Measurements from ENCODE around the gene SPINT4. TPM values are rescaled to one million over a fixed set of nuclear protein-coding genes. Genes with fewer than 3 reads are reported as not detected.

SPINT4 gene
- total and polyA plus RNA-seq, 2 of the 8 experiments (the other 6 are each of a cell fraction or from before 2014, with no cell fraction given): not detected

DNA sequence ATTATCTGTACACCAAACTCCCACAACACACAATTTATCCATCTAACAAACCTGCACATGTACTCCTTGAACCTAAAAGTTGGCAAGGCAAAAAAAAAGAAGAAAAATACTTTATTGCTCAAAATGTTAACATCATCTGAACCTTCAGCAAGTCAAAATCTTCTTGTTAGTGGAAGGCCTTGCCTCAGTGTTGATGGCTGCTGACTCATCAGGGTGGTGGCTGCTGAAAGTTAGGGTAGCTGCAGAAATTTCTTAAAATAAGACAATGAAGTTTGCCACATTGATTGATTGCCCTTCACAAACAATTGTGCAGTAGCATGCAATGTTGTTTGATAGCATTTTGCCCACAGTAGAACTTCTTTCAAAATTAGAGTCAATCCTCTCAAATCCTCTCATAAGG is 49.4 kb upstream of the SPINT4 start:
- H4K91ac ChIP-seq (replicated peaks; ENCODE audit: insufficient read length, low read length): no peak overlapping the region
- H2BK20ac ChIP-seq (ENCODE audit: low read length): no peak overlapping the region
- H2BK120ac ChIP-seq (replicated peaks; ENCODE audit: low read depth, low read length): no peak overlapping the region
- no peak overlapping the region for H3K23ac ChIP-seq (ENCODE audit: insufficient read length)
- H3K79me2 ChIP-seq (ENCODE audit: control insufficient read depth in 1 of 2, insufficient read depth in 2 of 2, low read length in 2 of 2): no peaks in the 10 kb centered on the region
- H3K14ac ChIP-seq (ENCODE audit: insufficient read length): no peak overlapping the region
- no peak overlapping the region for H3K27ac ChIP-seq (ENCODE audit: low read depth, low read length)
- no peaks in the 10 kb centered on the region for H3K36me3 ChIP-seq (ENCODE audit: control insufficient read depth in 2 of 4, insufficient read depth in 4 of 4, low read length in 3 of 4)
- H3K4me3 ChIP-seq (ENCODE audit: extremely low read depth in 1 of 4, insufficient read depth in 2 of 4, low read depth in 3 of 4, low read length in 4 of 4): no peak overlapping the region
- no peaks in the 10 kb centered on the region for H3K79me1 ChIP-seq (ENCODE audit: low read depth, low read length)
- H3K4me1 ChIP-seq (replicated peaks in 1 of 4; ENCODE audit: control insufficient read depth in 3 of 4, insufficient read depth in 4 of 4, low read length in 3 of 4): no peaks in the 10 kb centered on the region
- CTCF ChIA-PET (ENCODE audit: partially characterized antibody): interaction anchor here (1.3 to 2.9 kb wide), 2 partner anchors 43 to 98 kb away, joined by 4 to 10 read pairs; partner anchors contain the start of gene WFDC10A
- FAIRE-seq (no peak), DNase-seq (ENCODE audit: low read depth in 1 of 2, low spot score in 2 of 2) (no peak)
- no peak overlapping the region for H2BK5ac ChIP-seq (ENCODE audit: low read depth, low read length)
- no peak overlapping the region for H2BK12ac ChIP-seq (ENCODE audit: low read depth, low read length)
- H3K56ac ChIP-seq (replicated peaks; ENCODE audit: insufficient read length, low read depth, low read length): no peak overlapping the region
- H2AK5ac ChIP-seq (ENCODE audit: low read depth, low read length): no peak overlapping the region
- no peak overlapping the region for H4K8ac ChIP-seq (ENCODE audit: extremely low read depth, insufficient read depth, low read length)
- no peak overlapping the region for H3K4ac ChIP-seq (replicated peaks; ENCODE audit: insufficient read length, low read depth, low read length)
- no peaks in the 10 kb centered on the region for H3K27me3 ChIP-seq (replicated peaks in 1 of 4; ENCODE audit: control insufficient read depth in 3 of 4, extremely low read depth in 1 of 4, insufficient read depth in 3 of 4, low read length in 3 of 4)
- H2AFZ ChIP-seq (ENCODE audit: low read length): no peak overlapping the region
- H3K23me2 ChIP-seq (ENCODE audit: low read depth, low read length): no peaks in the 10 kb centered on the region
- no peak overlapping the region for H4K5ac ChIP-seq (ENCODE audit: insufficient read length, low read depth, low read length)
- POLR2A ChIA-PET (ENCODE audit: partially characterized antibody): no interaction called here
- H3K18ac ChIP-seq (ENCODE audit: extremely low read depth, low read length): no peak overlapping the region
- H3K4me2 ChIP-seq (ENCODE audit: insufficient read depth in 1 of 2, low read depth in 2 of 2, low read length in 2 of 2): no peak overlapping the region
- no peak overlapping the region for H2BK15ac ChIP-seq (ENCODE audit: low read length)
- 0 out of 4 replicates have a peak, but pooled peaks cover 0 to 2% of the 10 kb centered on the region in 2 experiments for H3K9me3 ChIP-seq (ENCODE audit: insufficient read depth in 2 of 2, low read depth in 1 of 2, low read length in 1 of 2)
- H3K9ac ChIP-seq (replicated peaks in 1 of 4; ENCODE audit: extremely low read depth in 1 of 4, low read depth in 3 of 4, low read length in 3 of 4): no peak overlapping the region
- no peaks in the 10 kb centered on the region for H4K20me1 ChIP-seq (replicated peaks in 1 of 2; ENCODE audit: control insufficient read depth in 1 of 2, insufficient read depth in 2 of 2, low read length in 2 of 2)
- TF ChIP-seq SUZ12 (IDR thresholded peaks at IDR 0.05; ENCODE audit: low read length) (no peak), TBP (IDR thresholded peaks at IDR 0.05; ENCODE audit: low read depth, low read length) (no peak), TCF12 (IDR thresholded peaks at IDR 0.05; ENCODE audit: low read depth, low read length) (no peak), RBBP5 (IDR thresholded peaks at IDR 0.05; ENCODE audit: borderline replicate concordance, low read depth, low read length) (no peak), POU5F1 (IDR thresholded peaks at IDR 0.05; ENCODE audit: low read depth, low read length) (no peak), EZH2 (IDR thresholded peaks at IDR 0.05; ENCODE audit: low read depth, low read length, severe bottlenecking) (no peak), TEAD4 (IDR thresholded peaks at IDR 0.05; ENCODE audit: low read depth, low read length) (no peak), SP2 (IDR thresholded peaks at IDR 0.05; ENCODE audit: low read length) (no peak), TAF7 (optimal IDR thresholded peaks at IDR 0.05; ENCODE audit: borderline replicate concordance, low read depth, low read length) (no peak), CHD1 (IDR thresholded peaks at IDR 0.05; ENCODE audit: low read depth, low read length) (no peak)
- TF ChIP-seq, protein P1, sequence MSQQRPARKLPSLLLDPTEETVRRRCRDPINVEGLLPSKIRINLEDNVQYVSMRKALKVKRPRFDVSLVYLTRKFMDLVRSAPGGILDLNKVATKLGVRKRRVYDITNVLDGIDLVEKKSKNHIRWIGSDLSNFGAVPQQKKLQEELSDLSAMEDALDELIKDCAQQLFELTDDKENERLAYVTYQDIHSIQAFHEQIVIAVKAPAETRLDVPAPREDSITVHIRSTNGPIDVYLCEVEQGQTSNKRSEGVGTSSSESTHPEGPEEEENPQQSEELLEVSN (IDR thresholded peaks at IDR 0.05): no peak

Data from H1 (cell line).